ENCODE data around the gene RNF11. TPM values are rescaled to one million over a fixed set of nuclear protein-coding genes. Genes with fewer than 3 reads are reported as not detected.
"Not testable (repeated sequence)": the region's sequence is repeated elsewhere in the genome, so short reads cannot be mapped to it uniquely, and the experiment has no call there.

The RNF11 gene
- total RNA-seq, 1 experiment from 2014 or later: 67.5 TPM

GRCh38 chr1:51247022-51247421, 10.9 kb downstream of the RNF11 start:
- Histone ChIP-seq H3K36me3 (ENCODE audit: insufficient read depth, low read length, poor library complexity, severe bottlenecking) (no peaks in the 10 kb centered on the region), H3K4me1 (ENCODE audit: insufficient read depth, low read length, poor library complexity, severe bottlenecking) (no peaks in the 10 kb centered on the region), H3K27me3 (replicated peaks; ENCODE audit: insufficient read depth, low read depth, low read length, poor library complexity) (no peaks in the 10 kb centered on the region), H3K4me3 (ENCODE audit: low read depth, low read length, poor library complexity, severe bottlenecking) (no peak overlapping the region), H3K9me3 (ENCODE audit: low read depth, low read length, poor library complexity, severe bottlenecking) (no peaks in the 10 kb centered on the region), H3K27ac (ENCODE audit: low read depth, low read length, poor library complexity, severe bottlenecking) (no peak overlapping the region)
- TF ChIP-seq, protein P1, sequence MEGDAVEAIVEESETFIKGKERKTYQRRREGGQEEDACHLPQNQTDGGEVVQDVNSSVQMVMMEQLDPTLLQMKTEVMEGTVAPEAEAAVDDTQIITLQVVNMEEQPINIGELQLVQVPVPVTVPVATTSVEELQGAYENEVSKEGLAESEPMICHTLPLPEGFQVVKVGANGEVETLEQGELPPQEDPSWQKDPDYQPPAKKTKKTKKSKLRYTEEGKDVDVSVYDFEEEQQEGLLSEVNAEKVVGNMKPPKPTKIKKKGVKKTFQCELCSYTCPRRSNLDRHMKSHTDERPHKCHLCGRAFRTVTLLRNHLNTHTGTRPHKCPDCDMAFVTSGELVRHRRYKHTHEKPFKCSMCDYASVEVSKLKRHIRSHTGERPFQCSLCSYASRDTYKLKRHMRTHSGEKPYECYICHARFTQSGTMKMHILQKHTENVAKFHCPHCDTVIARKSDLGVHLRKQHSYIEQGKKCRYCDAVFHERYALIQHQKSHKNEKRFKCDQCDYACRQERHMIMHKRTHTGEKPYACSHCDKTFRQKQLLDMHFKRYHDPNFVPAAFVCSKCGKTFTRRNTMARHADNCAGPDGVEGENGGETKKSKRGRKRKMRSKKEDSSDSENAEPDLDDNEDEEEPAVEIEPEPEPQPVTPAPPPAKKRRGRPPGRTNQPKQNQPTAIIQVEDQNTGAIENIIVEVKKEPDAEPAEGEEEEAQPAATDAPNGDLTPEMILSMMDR (conservative IDR thresholded peaks at IDR 0.05; ENCODE audit: low read depth, low read length): no peak
- no peak for TF ChIP-seq EZH2 (IDR thresholded peaks at IDR 0.05; ENCODE audit: borderline replicate concordance, low read depth, low read length, poor library complexity, severe bottlenecking)
- POLR2A ChIA-PET (ENCODE audit: low non-redundant PET): no interaction called here
- intact Hi-C loops (cut with micrococcal nuclease; ENCODE audit: unreplicated experiment): no loop called here
- CTCF ChIA-PET: no interaction called here
- no TSS peak for BruUV-seq (replicated peaks)
- DNase-seq (ENCODE audit: low spot score): no peak

GRCh38 chr1:51247499-51247898, 11.4 kb downstream of the RNF11 start:
- intact Hi-C loops (cut with micrococcal nuclease; ENCODE audit: unreplicated experiment): no loop called here
- BruUV-seq (replicated peaks): no TSS peak
- TF ChIP-seq, protein P1 (conservative IDR thresholded peaks at IDR 0.05; ENCODE audit: low read depth, low read length): no peak
- no peak for TF ChIP-seq EZH2 (IDR thresholded peaks at IDR 0.05; ENCODE audit: borderline replicate concordance, low read depth, low read length, poor library complexity, severe bottlenecking)
- ChIA-PET CTCF (no interaction called here), POLR2A (ENCODE audit: low non-redundant PET) (no interaction called here)
- Histone ChIP-seq H3K27ac (ENCODE audit: low read depth, low read length, poor library complexity, severe bottlenecking) (no peak overlapping the region), H3K36me3 (ENCODE audit: insufficient read depth, low read length, poor library complexity, severe bottlenecking) (no peaks in the 10 kb centered on the region), H3K9me3 (ENCODE audit: low read depth, low read length, poor library complexity, severe bottlenecking) (no peaks in the 10 kb centered on the region), H3K4me3 (ENCODE audit: low read depth, low read length, poor library complexity, severe bottlenecking) (no peak overlapping the region), H3K27me3 (replicated peaks; ENCODE audit: insufficient read depth, low read depth, low read length, poor library complexity) (no peaks in the 10 kb centered on the region), H3K4me1 (ENCODE audit: insufficient read depth, low read length, poor library complexity, severe bottlenecking) (no peaks in the 10 kb centered on the region)
- DNase-seq (ENCODE audit: low spot score): no peak

GRCh38 chr1:51249445-51249844, 13.4 kb downstream of the RNF11 start:
- ChIA-PET CTCF (no interaction called here), POLR2A (ENCODE audit: low non-redundant PET) (no interaction called here)
- Histone ChIP-seq H3K36me3 (ENCODE audit: insufficient read depth, low read length, poor library complexity, severe bottlenecking) (no peaks in the 10 kb centered on the region), H3K27me3 (replicated peaks; ENCODE audit: insufficient read depth, low read depth, low read length, poor library complexity) (no peaks in the 10 kb centered on the region), H3K27ac (ENCODE audit: low read depth, low read length, poor library complexity, severe bottlenecking) (no peak overlapping the region), H3K4me3 (ENCODE audit: low read depth, low read length, poor library complexity, severe bottlenecking) (no peak overlapping the region), H3K9me3 (ENCODE audit: low read depth, low read length, poor library complexity, severe bottlenecking) (no peaks in the 10 kb centered on the region), H3K4me1 (ENCODE audit: insufficient read depth, low read length, poor library complexity, severe bottlenecking) (no peaks in the 10 kb centered on the region)
- BruUV-seq (replicated peaks): no TSS peak
- TF ChIP-seq, protein P1 (conservative IDR thresholded peaks at IDR 0.05; ENCODE audit: low read depth, low read length): no peak
- TF ChIP-seq EZH2 (IDR thresholded peaks at IDR 0.05; ENCODE audit: borderline replicate concordance, low read depth, low read length, poor library complexity, severe bottlenecking): no peak
- intact Hi-C loops (cut with micrococcal nuclease; ENCODE audit: unreplicated experiment): no loop called here
- DNase-seq (ENCODE audit: low spot score): no peak

- CTCF ChIA-PET; H3K36me3 ChIP-seq (ENCODE audit: insufficient read depth, low read length, poor library complexity, severe bottlenecking); intact Hi-C loops (cut with micrococcal nuclease; ENCODE audit: unreplicated experiment); H3K9me3 ChIP-seq (ENCODE audit: low read depth, low read length, poor library complexity, severe bottlenecking); H3K4me1 ChIP-seq (ENCODE audit: insufficient read depth, low read length, poor library complexity, severe bottlenecking); H3K27me3 ChIP-seq (replicated peaks; ENCODE audit: insufficient read depth, low read depth, low read length, poor library complexity); DNase-seq (ENCODE audit: low spot score); H3K27ac ChIP-seq (ENCODE audit: low read depth, low read length, poor library complexity, severe bottlenecking); POLR2A ChIA-PET (ENCODE audit: low non-redundant PET); BruUV-seq (replicated peaks); H3K4me3 ChIP-seq (ENCODE audit: low read depth, low read length, poor library complexity, severe bottlenecking): not testable (repeated sequence)
Measured at GRCh38 chr1:51250729-51251128, 14.7 kb downstream of the RNF11 start.

DNA sequence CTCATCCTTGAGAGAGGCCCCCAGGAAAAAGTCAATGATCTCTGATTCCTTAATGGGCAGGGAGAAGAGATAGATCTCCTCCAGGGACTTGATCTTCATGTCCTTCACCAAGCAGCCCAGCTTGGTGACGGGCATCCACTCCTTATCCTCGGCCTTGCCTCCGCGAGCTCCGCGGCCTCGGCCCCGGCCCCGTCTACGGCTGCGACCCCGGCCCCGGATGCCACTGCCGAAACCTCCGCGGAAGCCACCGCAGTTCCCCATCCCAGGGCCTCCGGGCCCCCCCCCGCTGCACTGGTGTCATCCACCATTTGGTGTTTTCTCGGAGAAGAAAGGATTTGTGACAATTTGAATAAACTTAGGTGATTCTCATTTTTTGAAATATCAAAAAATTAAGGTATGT, 15.1 kb downstream of the RNF11 start:
- BruUV-seq (replicated peaks); H3K4me3 ChIP-seq (ENCODE audit: low read depth, low read length, poor library complexity, severe bottlenecking); H3K27me3 ChIP-seq (replicated peaks; ENCODE audit: insufficient read depth, low read depth, low read length, poor library complexity); H3K4me1 ChIP-seq (ENCODE audit: insufficient read depth, low read length, poor library complexity, severe bottlenecking); intact Hi-C loops (cut with micrococcal nuclease; ENCODE audit: unreplicated experiment); H3K27ac ChIP-seq (ENCODE audit: low read depth, low read length, poor library complexity, severe bottlenecking); POLR2A ChIA-PET (ENCODE audit: low non-redundant PET); DNase-seq (ENCODE audit: low spot score); H3K9me3 ChIP-seq (ENCODE audit: low read depth, low read length, poor library complexity, severe bottlenecking); H3K36me3 ChIP-seq (ENCODE audit: insufficient read depth, low read length, poor library complexity, severe bottlenecking): not testable (repeated sequence)
- CTCF ChIA-PET: interaction anchor here (0.7 kb wide), 1 partner anchor 25 kb away, joined by 9 read pairs; no protein-coding TSS in a partner anchor
